ENCODE measurements around the gene CLEC4F.

GRCh38 chr2:70775141-70775540 lies 45.3 kb downstream of the CLEC4F start:
- TF ChIP-seq GATA2 (IDR thresholded peaks at IDR 0.05; ENCODE audit: low read depth, low read length) = no peak
- TF ChIP-seq GATA3 (IDR thresholded peaks at IDR 0.05; ENCODE audit: low read depth, low read length) = no peak
